Measurements from ENCODE around the gene GLTPD2. TPM values are rescaled to one million over a fixed set of nuclear protein-coding genes. Genes with fewer than 3 reads are reported as not detected.

The GLTPD2 gene
- total RNA-seq, 4 donors from 2014 or later = not detected

- no peak overlapping the region for H3K27ac ChIP-seq
- WGBS, 2 donors = 89 to 90% methylated on average over 1 of the region's 1 CpG
- no peaks in the 10 kb centered on the region for H3K27me3 ChIP-seq
- no peak for DNase-seq
- no peaks in the 10 kb centered on the region for H3K36me3 ChIP-seq
- intact Hi-C loops (cut with DNase I) = no loop called here
- H3K9me3 ChIP-seq = no peaks in the 10 kb centered on the region
- H3K4me1 ChIP-seq = no peaks in the 10 kb centered on the region
- TF ChIP-seq POLR2A (IDR thresholded peaks at IDR 0.05) (no peak), CTCF (IDR thresholded peaks at IDR 0.05) (no peak)
- no peak overlapping the region for H3K4me3 ChIP-seq (replicated peaks in 1 of 3)
Observed at GRCh38 chr17:4753392-4753791, 35.4 kb upstream of the GLTPD2 start.

DNA sequence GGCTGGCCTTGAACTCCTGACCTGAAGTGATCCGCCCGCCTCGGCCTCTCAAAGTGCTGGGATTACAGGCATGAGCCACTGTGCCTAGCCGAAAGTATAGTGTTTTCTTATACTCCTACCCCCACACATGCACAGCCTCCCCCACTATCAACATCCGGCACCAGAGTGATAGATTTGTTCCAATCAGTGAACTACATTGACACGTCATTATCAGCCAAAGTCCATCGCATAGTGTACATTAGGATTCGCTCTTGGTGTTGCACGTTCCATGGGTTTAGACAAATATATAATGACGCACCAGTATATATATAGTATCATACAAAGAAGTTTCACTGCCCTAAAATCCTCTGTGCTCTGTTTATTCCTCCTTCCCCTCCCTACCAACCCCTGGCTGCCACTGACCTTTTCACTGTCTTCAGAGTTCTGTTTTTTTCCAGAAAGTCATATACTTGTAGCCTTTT is 29.0 kb upstream of the GLTPD2 start:
- DNase-seq = no peak
- Histone ChIP-seq H3K4me1 (no peaks in the 10 kb centered on the region), H3K27ac (no peak overlapping the region), H3K4me3 (replicated peaks in 1 of 3) (no peak overlapping the region), H3K36me3 (no peaks in the 10 kb centered on the region), H3K27me3 (no peaks in the 10 kb centered on the region), H3K9me3 (no peaks in the 10 kb centered on the region)
- intact Hi-C loops (cut with DNase I) = no loop called here
- TF ChIP-seq CTCF (IDR thresholded peaks at IDR 0.05) (no peak), POLR2A (IDR thresholded peaks at IDR 0.05) (no peak)
- WGBS, 2 donors = 89 to 97% methylated on average over 10 of the region's 10 CpGs

DNA sequence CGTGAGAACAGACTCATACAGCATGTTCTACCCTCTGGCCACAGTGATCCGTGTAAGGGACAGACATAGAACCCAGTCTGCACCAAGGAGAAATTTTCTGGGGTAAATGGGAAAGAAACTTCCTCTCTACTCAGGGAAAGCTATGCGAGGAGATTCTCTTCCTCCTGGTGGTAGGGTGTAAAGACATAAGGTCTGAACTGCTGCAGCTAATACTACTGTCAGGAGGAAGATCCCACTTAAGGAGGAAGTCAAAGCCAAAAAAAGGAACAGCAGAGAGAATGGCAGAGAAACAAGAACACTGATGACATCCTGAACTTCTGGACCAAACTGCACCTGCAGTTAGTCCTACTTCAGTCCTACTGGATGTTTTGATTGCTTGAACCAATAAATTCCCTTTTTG is 24.2 kb upstream of the GLTPD2 start:
- Histone ChIP-seq H3K36me3 (no peaks in the 10 kb centered on the region), H3K4me3 (replicated peaks in 1 of 3) (no peak overlapping the region), H3K27me3 (no peaks in the 10 kb centered on the region), H3K9me3 (no peaks in the 10 kb centered on the region), H3K27ac (no peak overlapping the region), H3K4me1 (no peaks in the 10 kb centered on the region)
- no peak for TF ChIP-seq CTCF (IDR thresholded peaks at IDR 0.05)
- TF ChIP-seq POLR2A (IDR thresholded peaks at IDR 0.05) = no peak
- no peak for DNase-seq
- intact Hi-C loops (cut with DNase I) = no loop called here
- whole genome bisulfite sequencing, 2 donors = 71% methylated on average over 3 of the region's 3 CpGs

DNA sequence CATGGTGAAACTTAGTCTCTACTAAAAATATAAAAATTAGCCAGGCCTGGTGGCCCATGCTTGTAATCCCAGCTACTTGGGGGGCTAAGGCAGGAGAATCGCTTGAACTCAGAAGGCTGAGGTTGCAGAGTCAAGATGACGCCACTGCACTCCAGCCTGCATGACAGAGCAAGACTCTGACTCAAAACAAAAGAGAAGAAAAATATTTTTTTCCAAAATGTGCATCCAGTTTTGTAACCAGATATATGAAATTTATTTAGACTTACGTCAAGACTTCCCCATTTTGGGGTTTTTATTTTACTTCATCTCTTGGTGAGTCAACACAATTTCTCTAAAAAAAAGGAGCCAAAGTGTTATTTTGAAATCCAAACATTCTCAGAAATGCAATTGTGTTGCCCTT is 22.6 kb upstream of the GLTPD2 start:
- H3K27me3 ChIP-seq = no peaks in the 10 kb centered on the region
- H3K27ac ChIP-seq = no peak overlapping the region
- 80 to 88% methylated on average over 3 of the region's 3 CpGs for WGBS, 2 donors
- H3K9me3 ChIP-seq = no peaks in the 10 kb centered on the region
- intact Hi-C loops (cut with DNase I) = no loop called here
- TF ChIP-seq CTCF (IDR thresholded peaks at IDR 0.05) (no peak), POLR2A (IDR thresholded peaks at IDR 0.05) (no peak)
- H3K36me3 ChIP-seq = no peaks in the 10 kb centered on the region
- H3K4me3 ChIP-seq (replicated peaks in 1 of 3) = no peak overlapping the region
- no peaks in the 10 kb centered on the region for H3K4me1 ChIP-seq
- DNase-seq = no peak

GRCh38 chr17:4766723-4767122 is 22.0 kb upstream of the GLTPD2 start:
- DNase-seq = no peak
- no peak for TF ChIP-seq POLR2A (IDR thresholded peaks at IDR 0.05)
- no peak for TF ChIP-seq CTCF (IDR thresholded peaks at IDR 0.05)
- no peaks in the 10 kb centered on the region for H3K9me3 ChIP-seq
- H3K27ac ChIP-seq = no peak overlapping the region
- H3K27me3 ChIP-seq = no peaks in the 10 kb centered on the region
- no peaks in the 10 kb centered on the region for H3K4me1 ChIP-seq
- no peaks in the 10 kb centered on the region for H3K36me3 ChIP-seq
- no peak overlapping the region for H3K4me3 ChIP-seq (replicated peaks in 1 of 3)
- intact Hi-C loops (cut with DNase I) = no loop called here
- 74 to 84% methylated on average over 9 of the region's 9 CpGs for WGBS, 2 donors

Data from thyroid gland (tissue), 4 donors.